H9 (cell line): Measurements from ENCODE around the gene TAF13. TPM values are rescaled to one million over a fixed set of nuclear protein-coding genes. Genes with fewer than 3 reads are reported as not detected.

ENCODE experiments used
- DNase-seq: peaks from one replicate; pipeline ENCODE4 v3.0.0-alpha.2; 2017
- H2AFZ ChIP-seq: one replicate; pipeline ENCODE4 v1.6.1; 2013; ENCODE audit warnings: mild to moderate bottlenecking, low read length, control low read depth, moderate library complexity
- H2AK5ac ChIP-seq: 2 replicates; pipeline ENCODE4 v1.6.1; 2013; ENCODE audit warnings: low read length, control low read depth, mixed read lengths; ENCODE audit not compliant: insufficient read length
- H2BK120ac ChIP-seq: one replicate; pipeline ENCODE4 v1.6.1; 2013; ENCODE audit warnings: low read depth, mild to moderate bottlenecking, low read length, control low read depth, inconsistent platforms; ENCODE audit not compliant: poor library complexity, severe bottlenecking
- H2BK12ac ChIP-seq: 2 replicates; pipeline ENCODE4 v1.6.1; 2013; ENCODE audit warnings: low read length, control low read depth, mixed read lengths, low read depth; ENCODE audit not compliant: insufficient read length
- H2BK15ac ChIP-seq: 2 replicates; pipeline ENCODE4 v1.6.1; 2013; ENCODE audit warnings: low read depth, low read length, control low read depth
- H2BK20ac ChIP-seq: one replicate; pipeline ENCODE4 v1.6.1; 2013; ENCODE audit warnings: low read depth, mild to moderate bottlenecking, low read length, control low read depth, inconsistent platforms; ENCODE audit not compliant: poor library complexity, severe bottlenecking
- H2BK5ac ChIP-seq: 2 replicates; pipeline ENCODE4 v1.6.1; 2013; ENCODE audit warnings: low read length, control low read depth, mixed read lengths; ENCODE audit not compliant: insufficient read length
- H3K14ac ChIP-seq: 2 replicates; pipeline ENCODE4 v1.6.1; 2013; ENCODE audit warnings: low read length, control low read depth; ENCODE audit not compliant: insufficient read depth
- H3K18ac ChIP-seq: 2 replicates; pipeline ENCODE4 v1.6.1; 2013; ENCODE audit warnings: low read depth, mild to moderate bottlenecking, mixed read lengths, low read length, control low read depth; ENCODE audit not compliant: insufficient read length
- H3K23ac ChIP-seq: 2 replicates; pipeline ENCODE4 v1.6.1; 2013; ENCODE audit warnings: low read length, control low read depth, mixed read lengths, low read depth; ENCODE audit not compliant: insufficient read length
- H3K23me2 ChIP-seq: 2 replicates; pipeline ENCODE4 v1.6.1; 2013; ENCODE audit warnings: low read depth, mild to moderate bottlenecking, mixed read lengths, low read length, control low read depth; ENCODE audit not compliant: insufficient read length, poor library complexity, severe bottlenecking
- H3K27ac ChIP-seq: 2 replicates; pipeline ENCODE4 v1.5.1; 2013; ENCODE audit warnings: low read length, control low read depth, mixed read lengths, low read depth; ENCODE audit not compliant: insufficient read length
- H3K27me3 ChIP-seq: 2 replicates; pipeline ENCODE4 v1.6.1; 2013; ENCODE audit warnings: low read length, control low read depth, inconsistent platforms; ENCODE audit not compliant: insufficient read depth
- H3K4ac ChIP-seq: 2 replicates; pipeline ENCODE4 v1.6.1; 2013; ENCODE audit warnings: low read depth, mild to moderate bottlenecking, control low read depth, inconsistent platforms, low read length, moderate library complexity
- H3K4me1 ChIP-seq: 2 replicates; pipeline ENCODE4 v1.6.1; 2013; ENCODE audit warnings: low read length, control low read depth, inconsistent platforms; ENCODE audit not compliant: insufficient read depth
- H3K4me2 ChIP-seq: 2 replicates; pipeline ENCODE4 v1.6.1; 2013; ENCODE audit warnings: low read length, control low read depth, mixed read lengths; ENCODE audit not compliant: insufficient read length, insufficient read depth
- H3K56ac ChIP-seq: 2 replicates; pipeline ENCODE4 v1.6.1; 2013; ENCODE audit warnings: low read depth, mild to moderate bottlenecking, mixed read lengths, low read length, control low read depth; ENCODE audit not compliant: insufficient read length
- H3K79me1 ChIP-seq: 2 replicates; pipeline ENCODE4 v1.6.1; 2013; ENCODE audit warnings: low read depth, mild to moderate bottlenecking, moderate library complexity, low read length, control low read depth, inconsistent platforms; ENCODE audit not compliant: insufficient read depth, poor library complexity, severe bottlenecking
- H3K79me2 ChIP-seq: 2 replicates; pipeline ENCODE4 v1.6.1; 2013; ENCODE audit warnings: low read length, control low read depth, inconsistent platforms; ENCODE audit not compliant: insufficient read depth
- H3K9ac ChIP-seq: 2 replicates; pipeline ENCODE4 v1.6.1; 2013; ENCODE audit warnings: low read length, control low read depth, mixed read lengths; ENCODE audit not compliant: insufficient read length; ENCODE audit errors: extremely low read depth
- H3K9me3 ChIP-seq: one replicate; pipeline ENCODE4 v1.6.1; 2013; ENCODE audit warnings: low read depth, low read length, inconsistent platforms; ENCODE audit not compliant: control insufficient read depth
- H3T11ph ChIP-seq: one replicate; pipeline ENCODE4 v1.6.1; 2013; ENCODE audit warnings: mild to moderate bottlenecking, low read length, control low read depth, inconsistent platforms
- H4K20me1 ChIP-seq: one replicate; pipeline ENCODE4 v1.6.1; 2013; ENCODE audit not compliant: control insufficient read depth, insufficient read length, insufficient read depth
- H4K5ac ChIP-seq: 2 replicates; pipeline ENCODE4 v1.6.1; 2013; ENCODE audit warnings: low read depth, mild to moderate bottlenecking, mixed read lengths, low read length, control low read depth; ENCODE audit not compliant: insufficient read length
- H4K8ac ChIP-seq: replicated peaks from 2 replicates; pipeline ENCODE4 v1.6.1; 2013; ENCODE audit warnings: low read length, control low read depth, mixed read lengths, low read depth; ENCODE audit not compliant: insufficient read length
- H4K91ac ChIP-seq: 2 replicates; pipeline ENCODE4 v1.6.1; 2013; ENCODE audit warnings: low read depth, mild to moderate bottlenecking, moderate library complexity, mixed read lengths, low read length, control low read depth; ENCODE audit not compliant: insufficient read length
- H3K27ac Mint-ChIP-seq, 3 experiments: 2 replicates in 2 of 3; 3 replicates in 1 of 3; pipeline ENCODE4 v1.8.0; 2020 to 2021; ENCODE audit warnings: mixed read lengths in 3 of 3, mild to moderate bottlenecking in 1 of 3, moderate library complexity in 1 of 3
- H3K27me3 Mint-ChIP-seq: 2 replicates; pipeline ENCODE4 v1.8.0; 2021; ENCODE audit warnings: low read depth, mild to moderate bottlenecking, moderate library complexity, mixed read lengths
- H3K36me3 Mint-ChIP-seq, 3 experiments: 2 replicates in 2 of 3; 3 replicates in 1 of 3; pipeline ENCODE4 v1.8.0; 2020 to 2021; ENCODE audit warnings: low read depth in 3 of 3, mixed read lengths in 3 of 3; ENCODE audit not compliant: insufficient read depth in 1 of 3
- H3K4me1 Mint-ChIP-seq, 2 experiments: 2 replicates each; pipeline ENCODE4 v1.8.0; 2020; ENCODE audit warnings: mixed read lengths in 2 of 2
- H3K4me3 Mint-ChIP-seq, 2 experiments: 2 replicates in 1 of 2; 3 replicates in 1 of 2; pipeline ENCODE4 v1.8.0; 2020 to 2021; ENCODE audit warnings: mild to moderate bottlenecking in 2 of 2, mixed read lengths in 2 of 2, moderate library complexity in 1 of 2
- H3K9me3 Mint-ChIP-seq, 2 experiments: 2 replicates in 1 of 2; 3 replicates in 1 of 2; pipeline ENCODE4 v1.8.0; 2020; ENCODE audit warnings: mild to moderate bottlenecking in 2 of 2, mixed read lengths in 2 of 2, moderate library complexity in 1 of 2
- CTCF ChIP-seq: fragments of 200-600 bp; sonication (generic); conservative IDR thresholded peaks from 3 replicates; pipeline ENCODE4 v1.8.0; 2021; ENCODE audit warnings: antibody characterized with exemption, mild to moderate bottlenecking
- WGBS: extraction: QIAGEN DNeasy Blood & Tissue Kit; methylation state at CpG from one replicate; pipeline ENCODE4 v1.1.7; 2013; ENCODE audit warnings: missing lambda C conversion rate, low lambda C conversion rate, mixed read lengths; ENCODE audit not compliant: insufficient read length; ENCODE audit errors: extremely low coverage; 5-methylcytosine and 5-hydroxymethylcytosine counted together
- total RNA-seq: library from RNA; stranded (reverse); gene quantifications from 2 replicates; pipeline ENCODE4 v1.2.1, GENCODE V29; 2021

The TAF13 gene
- total RNA-seq, 1 experiment from 2014 or later: 50.9 TPM

GRCh38 chr1:109118089-109118488 is 42.3 kb upstream of the TAF13 start:
- no peak overlapping the region for H2BK15ac ChIP-seq
- no peak overlapping the region for H3K18ac ChIP-seq
- no peaks in the 10 kb centered on the region for H3K79me1 ChIP-seq
- no peak overlapping the region for H3K23ac ChIP-seq
- H3T11ph ChIP-seq: no peak overlapping the region
- H4K91ac ChIP-seq: no peak overlapping the region
- no peak overlapping the region for H2BK12ac ChIP-seq
- no peak overlapping the region for H4K5ac ChIP-seq
- H3K4ac ChIP-seq: no peak overlapping the region
- H2BK5ac ChIP-seq: no peak overlapping the region
- no peak overlapping the region for H2AFZ ChIP-seq
- TF ChIP-seq CTCF: no peak
- no peak overlapping the region for H2AK5ac ChIP-seq
- peaks cover 13% of the 10 kb centered on the region for H3K23me2 ChIP-seq
- no peak overlapping the region for H4K8ac ChIP-seq
- H3K9me3 Mint-ChIP-seq: no peaks in the 10 kb centered on the region; a peak in 1 of 5 replicates
- H3K56ac ChIP-seq: no peak overlapping the region
- H3K27me3 ChIP-seq: peaks cover 19% of the 10 kb centered on the region; the same call in 1 of the 2 replicates
- no peak overlapping the region for H2BK20ac ChIP-seq
- H3K9ac ChIP-seq: no peak overlapping the region
- H3K27me3 Mint-ChIP-seq: peaks cover 46% of the 10 kb centered on the region
- H3K27ac ChIP-seq: no peak overlapping the region
- no peaks in the 10 kb centered on the region for H3K79me2 ChIP-seq
- no peaks in the 10 kb centered on the region for H3K36me3 Mint-ChIP-seq
- H3K14ac ChIP-seq: no peak overlapping the region
- no peak for DNase-seq
- no peak overlapping the region for H2BK120ac ChIP-seq
- WGBS: no CpG with 5 or more reads among the region's 3 CpGs
- H3K4me2 ChIP-seq: no peak overlapping the region
- peaks cover 8 to 10% of the 10 kb centered on the region in 2 experiments for H3K4me1 Mint-ChIP-seq
- no peak overlapping the region for H3K4me3 Mint-ChIP-seq
- no peaks in the 10 kb centered on the region for H3K9me3 ChIP-seq
- no peaks in the 10 kb centered on the region for H4K20me1 ChIP-seq
- no peaks in the 10 kb centered on the region for H3K4me1 ChIP-seq
- H3K27ac Mint-ChIP-seq: no peak overlapping the region
